Measurements from ENCODE around the gene LOXL1.

GRCh38 chr15:73904026-73904815 lies 22.0 kb upstream of the LOXL1 start:
- no peak for TF ChIP-seq CTCF (IDR thresholded peaks at IDR 0.05)
- no peak for TF ChIP-seq EZH2 (IDR thresholded peaks at IDR 0.05; ENCODE audit: borderline replicate concordance, insufficient read depth, low read depth, low read length, poor library complexity, severe bottlenecking)

All from B cell (primary cell).